ENCODE results near the gene ACVR1B. TPM values are rescaled to one million over a fixed set of nuclear protein-coding genes. Genes with fewer than 3 reads are reported as not detected.

ACVR1B gene
- total and polyA plus RNA-seq, 9 of the 15 experiments (the other 6 are each of a cell fraction or from before 2014, with no cell fraction given) = 0.97 to 15.1 (median 6.8) TPM

DNA sequence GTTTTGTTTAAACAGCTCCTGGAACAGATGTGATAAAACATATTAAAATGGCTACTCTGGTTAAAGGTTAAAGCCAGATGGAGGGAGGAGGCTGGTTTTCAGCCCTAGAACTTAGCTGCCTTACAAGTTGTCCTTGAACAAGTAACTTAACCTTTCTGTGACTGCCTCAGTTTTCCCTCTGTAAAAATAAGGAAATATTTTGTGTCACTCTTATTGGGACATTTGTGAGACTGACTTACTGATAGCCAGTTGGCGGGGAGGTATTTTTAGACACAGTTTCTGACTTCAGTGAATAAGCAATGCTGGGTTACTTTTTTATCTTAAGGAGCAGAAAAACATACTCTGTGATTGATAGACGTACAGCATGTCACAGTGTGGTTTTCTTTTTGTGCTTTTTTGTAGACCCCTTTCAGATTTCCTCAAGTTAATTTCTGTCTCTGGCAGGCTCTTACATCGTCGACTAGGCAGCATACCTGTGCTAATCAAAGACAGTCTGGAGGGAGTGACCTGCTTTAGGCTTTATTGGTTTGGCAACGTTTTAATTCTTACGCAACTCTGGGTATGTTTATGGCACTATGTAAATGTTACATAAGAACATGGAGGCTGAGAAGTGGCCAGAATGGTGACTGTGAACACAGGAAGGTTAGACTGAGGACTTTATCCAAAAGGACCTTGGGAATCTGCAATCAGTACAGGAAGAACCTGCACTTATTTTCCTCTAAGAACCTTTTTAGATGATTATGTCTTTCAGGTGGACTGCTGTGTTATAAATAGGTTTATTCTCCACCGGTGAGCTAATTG, 3.3 kb downstream of the ACVR1B start (continued):
- TF ChIP-seq FOXK2 (conservative IDR thresholded peaks at IDR 0.05 in 1 of 2, IDR thresholded peaks at IDR 0.05 in 1 of 2; ENCODE audit: low read depth in 2 of 2) (no peak), ZNF586 (CRISPR knock-in tag; conservative IDR thresholded peaks at IDR 0.05) (no peak), CREM (IDR thresholded peaks at IDR 0.05; ENCODE audit: low read depth) (no peak), ZNF324 (CRISPR knock-in tag; IDR thresholded peaks at IDR 0.05) (no peak), YY1 (IDR thresholded peaks at IDR 0.05; ENCODE audit: borderline replicate concordance in 1 of 3, control insufficient read depth in 1 of 3, extremely low read depth in 1 of 3, insufficient read depth in 3 of 3, insufficient read length in 1 of 3, insufficient replicate concordance in 2 of 3, low read depth in 1 of 3, low read length in 2 of 3) (peak in 1 of 3 experiments; percentile 38), SMARCE1 (IDR thresholded peaks at IDR 0.05) (peak; percentile 52), TBL1XR1 (IDR thresholded peaks at IDR 0.05; ENCODE audit: low read length in 2 of 2) (peak in 1 of 2 experiments; percentile 75; a peak in 1 of 4 replicates), ZNF24 (IDR thresholded peaks at IDR 0.05) (no peak), ZNF785 (CRISPR knock-in tag; IDR thresholded peaks at IDR 0.05) (no peak), ZNF347 (CRISPR knock-in tag; IDR thresholded peaks at IDR 0.05; ENCODE audit: low read depth) (no peak), TCF7 (IDR thresholded peaks at IDR 0.05; ENCODE audit: borderline replicate concordance) (no peak)
- TF ChIP-seq, protein P1, sequence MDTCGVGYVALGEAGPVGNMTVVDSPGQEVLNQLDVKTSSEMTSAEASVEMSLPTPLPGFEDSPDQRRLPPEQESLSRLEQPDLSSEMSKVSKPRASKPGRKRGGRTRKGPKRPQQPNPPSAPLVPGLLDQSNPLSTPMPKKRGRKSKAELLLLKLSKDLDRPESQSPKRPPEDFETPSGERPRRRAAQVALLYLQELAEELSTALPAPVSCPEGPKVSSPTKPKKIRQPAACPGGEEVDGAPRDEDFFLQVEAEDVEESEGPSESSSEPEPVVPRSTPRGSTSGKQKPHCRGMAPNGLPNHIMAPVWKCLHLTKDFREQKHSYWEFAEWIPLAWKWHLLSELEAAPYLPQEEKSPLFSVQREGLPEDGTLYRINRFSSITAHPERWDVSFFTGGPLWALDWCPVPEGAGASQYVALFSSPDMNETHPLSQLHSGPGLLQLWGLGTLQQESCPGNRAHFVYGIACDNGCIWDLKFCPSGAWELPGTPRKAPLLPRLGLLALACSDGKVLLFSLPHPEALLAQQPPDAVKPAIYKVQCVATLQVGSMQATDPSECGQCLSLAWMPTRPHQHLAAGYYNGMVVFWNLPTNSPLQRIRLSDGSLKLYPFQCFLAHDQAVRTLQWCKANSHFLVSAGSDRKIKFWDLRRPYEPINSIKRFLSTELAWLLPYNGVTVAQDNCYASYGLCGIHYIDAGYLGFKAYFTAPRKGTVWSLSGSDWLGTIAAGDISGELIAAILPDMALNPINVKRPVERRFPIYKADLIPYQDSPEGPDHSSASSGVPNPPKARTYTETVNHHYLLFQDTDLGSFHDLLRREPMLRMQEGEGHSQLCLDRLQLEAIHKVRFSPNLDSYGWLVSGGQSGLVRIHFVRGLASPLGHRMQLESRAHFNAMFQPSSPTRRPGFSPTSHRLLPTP (IDR thresholded peaks at IDR 0.05; ENCODE audit: borderline replicate concordance, extremely low read depth, insufficient read length) = no peak
- TF ChIP-seq, protein P2, sequence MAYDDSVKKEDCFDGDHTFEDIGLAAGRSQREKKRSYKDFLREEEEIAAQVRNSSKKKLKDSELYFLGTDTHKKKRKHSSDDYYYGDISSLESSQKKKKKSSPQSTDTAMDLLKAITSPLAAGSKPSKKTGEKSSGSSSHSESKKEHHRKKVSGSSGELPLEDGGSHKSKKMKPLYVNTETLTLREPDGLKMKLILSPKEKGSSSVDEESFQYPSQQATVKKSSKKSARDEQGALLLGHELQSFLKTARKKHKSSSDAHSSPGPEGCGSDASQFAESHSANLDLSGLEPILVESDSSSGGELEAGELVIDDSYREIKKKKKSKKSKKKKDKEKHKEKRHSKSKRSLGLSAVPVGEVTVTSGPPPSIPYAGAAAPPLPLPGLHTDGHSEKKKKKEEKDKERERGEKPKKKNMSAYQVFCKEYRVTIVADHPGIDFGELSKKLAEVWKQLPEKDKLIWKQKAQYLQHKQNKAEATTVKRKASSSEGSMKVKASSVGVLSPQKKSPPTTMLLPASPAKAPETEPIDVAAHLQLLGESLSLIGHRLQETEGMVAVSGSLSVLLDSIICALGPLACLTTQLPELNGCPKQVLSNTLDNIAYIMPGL (CRISPR knock-in tag; IDR thresholded peaks at IDR 0.05) = no peak
- TF ChIP-seq, protein P3, sequence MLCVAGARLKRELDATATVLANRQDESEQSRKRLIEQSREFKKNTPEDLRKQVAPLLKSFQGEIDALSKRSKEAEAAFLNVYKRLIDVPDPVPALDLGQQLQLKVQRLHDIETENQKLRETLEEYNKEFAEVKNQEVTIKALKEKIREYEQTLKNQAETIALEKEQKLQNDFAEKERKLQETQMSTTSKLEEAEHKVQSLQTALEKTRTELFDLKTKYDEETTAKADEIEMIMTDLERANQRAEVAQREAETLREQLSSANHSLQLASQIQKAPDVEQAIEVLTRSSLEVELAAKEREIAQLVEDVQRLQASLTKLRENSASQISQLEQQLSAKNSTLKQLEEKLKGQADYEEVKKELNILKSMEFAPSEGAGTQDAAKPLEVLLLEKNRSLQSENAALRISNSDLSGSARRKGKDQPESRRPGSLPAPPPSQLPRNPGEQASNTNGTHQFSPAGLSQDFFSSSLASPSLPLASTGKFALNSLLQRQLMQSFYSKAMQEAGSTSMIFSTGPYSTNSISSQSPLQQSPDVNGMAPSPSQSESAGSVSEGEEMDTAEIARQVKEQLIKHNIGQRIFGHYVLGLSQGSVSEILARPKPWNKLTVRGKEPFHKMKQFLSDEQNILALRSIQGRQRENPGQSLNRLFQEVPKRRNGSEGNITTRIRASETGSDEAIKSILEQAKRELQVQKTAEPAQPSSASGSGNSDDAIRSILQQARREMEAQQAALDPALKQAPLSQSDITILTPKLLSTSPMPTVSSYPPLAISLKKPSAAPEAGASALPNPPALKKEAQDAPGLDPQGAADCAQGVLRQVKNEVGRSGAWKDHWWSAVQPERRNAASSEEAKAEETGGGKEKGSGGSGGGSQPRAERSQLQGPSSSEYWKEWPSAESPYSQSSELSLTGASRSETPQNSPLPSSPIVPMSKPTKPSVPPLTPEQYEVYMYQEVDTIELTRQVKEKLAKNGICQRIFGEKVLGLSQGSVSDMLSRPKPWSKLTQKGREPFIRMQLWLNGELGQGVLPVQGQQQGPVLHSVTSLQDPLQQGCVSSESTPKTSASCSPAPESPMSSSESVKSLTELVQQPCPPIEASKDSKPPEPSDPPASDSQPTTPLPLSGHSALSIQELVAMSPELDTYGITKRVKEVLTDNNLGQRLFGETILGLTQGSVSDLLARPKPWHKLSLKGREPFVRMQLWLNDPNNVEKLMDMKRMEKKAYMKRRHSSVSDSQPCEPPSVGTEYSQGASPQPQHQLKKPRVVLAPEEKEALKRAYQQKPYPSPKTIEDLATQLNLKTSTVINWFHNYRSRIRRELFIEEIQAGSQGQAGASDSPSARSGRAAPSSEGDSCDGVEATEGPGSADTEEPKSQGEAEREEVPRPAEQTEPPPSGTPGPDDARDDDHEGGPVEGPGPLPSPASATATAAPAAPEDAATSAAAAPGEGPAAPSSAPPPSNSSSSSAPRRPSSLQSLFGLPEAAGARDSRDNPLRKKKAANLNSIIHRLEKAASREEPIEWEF (CRISPR knock-in tag; IDR thresholded peaks at IDR 0.05) = no peak
- TF ChIP-seq, protein P4, sequence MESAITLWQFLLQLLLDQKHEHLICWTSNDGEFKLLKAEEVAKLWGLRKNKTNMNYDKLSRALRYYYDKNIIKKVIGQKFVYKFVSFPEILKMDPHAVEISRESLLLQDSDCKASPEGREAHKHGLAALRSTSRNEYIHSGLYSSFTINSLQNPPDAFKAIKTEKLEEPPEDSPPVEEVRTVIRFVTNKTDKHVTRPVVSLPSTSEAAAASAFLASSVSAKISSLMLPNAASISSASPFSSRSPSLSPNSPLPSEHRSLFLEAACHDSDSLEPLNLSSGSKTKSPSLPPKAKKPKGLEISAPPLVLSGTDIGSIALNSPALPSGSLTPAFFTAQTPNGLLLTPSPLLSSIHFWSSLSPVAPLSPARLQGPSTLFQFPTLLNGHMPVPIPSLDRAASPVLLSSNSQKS (CRISPR knock-in tag; IDR thresholded peaks at IDR 0.05) = no peak
